Type B pancreatic cell (in vitro differentiated cells): ENCODE data around the gene TGFBR3. TPM values are rescaled to one million over a fixed set of nuclear protein-coding genes. Genes with fewer than 3 reads are reported as not detected.

Experiments
- DNase-seq: peaks from one replicate; pipeline ENCODE4 v3.0.0; 2021; ENCODE audit warnings: mixed read lengths; ENCODE audit not compliant: unreplicated experiment; ENCODE audit errors: extremely low spot score
- H3K27ac Mint-ChIP-seq: 2 replicates; pipeline ENCODE4 v1.8.0; 2021; ENCODE audit warnings: mild to moderate bottlenecking, mixed read lengths
- H3K27me3 Mint-ChIP-seq: 2 replicates; pipeline ENCODE4 v1.8.0; 2021; ENCODE audit warnings: mixed read lengths
- H3K36me3 Mint-ChIP-seq: 2 replicates; pipeline ENCODE4 v1.8.0; 2021; ENCODE audit warnings: mixed read lengths
- H3K4me1 Mint-ChIP-seq: one replicate; pipeline ENCODE4 v1.8.0; 2021; ENCODE audit warnings: mixed read lengths; ENCODE audit not compliant: unreplicated experiment
- H3K4me3 Mint-ChIP-seq: 2 replicates; pipeline ENCODE4 v1.8.0; 2021; ENCODE audit warnings: mild to moderate bottlenecking, mixed read lengths
- H3K9me3 Mint-ChIP-seq: 2 replicates; pipeline ENCODE4 v1.8.0; 2021; ENCODE audit warnings: mixed read lengths
- CTCF ChIP-seq: fragments of 200-600 bp; sonication (generic); conservative IDR thresholded peaks from 2 replicates; pipeline ENCODE4 v1.5.0; 2021; ENCODE audit warnings: antibody characterized with exemption, mild to moderate bottlenecking
- total RNA-seq: library from RNA; stranded (reverse); gene quantifications from 2 replicates; pipeline ENCODE4 v1.2.1, GENCODE V29; 2021; ENCODE audit warnings: low replicate concordance

TGFBR3 gene
- total RNA-seq, 1 donor from 2014 or later: 33.5 TPM

GRCh38 chr1:91831132-91831930, 54.6 kb downstream of the TGFBR3 start:
- Mint-ChIP-seq H3K27me3 (no peaks in the 10 kb centered on the region), H3K9me3 (no peaks in the 10 kb centered on the region), H3K4me3 (no peak overlapping the region), H3K36me3 (no peaks in the 10 kb centered on the region), H3K27ac (no peak overlapping the region), H3K4me1 (peaks cover 33% of the 10 kb centered on the region)
- no peak for TF ChIP-seq CTCF
- no peak for DNase-seq

- no peak for DNase-seq
Measured at GRCh38 chr1:91830242-91831131, 55.5 kb downstream of the TGFBR3 start.

GRCh38 chr1:91829293-91830153, 56.4 kb downstream of the TGFBR3 start:
- Mint-ChIP-seq H3K36me3 (no peaks in the 10 kb centered on the region), H3K4me1 (peaks cover 33% of the 10 kb centered on the region), H3K9me3 (no peaks in the 10 kb centered on the region), H3K4me3 (no peak overlapping the region), H3K27ac (no peak overlapping the region), H3K27me3 (no peaks in the 10 kb centered on the region)
- no peak for TF ChIP-seq CTCF
- no peak for DNase-seq

More at GRCh38 chr1:91830242-91831131, 55.5 kb downstream of the TGFBR3 start:
- H3K4me1 Mint-ChIP-seq: peaks cover 33% of the 10 kb centered on the region
- H3K9me3 Mint-ChIP-seq: no peaks in the 10 kb centered on the region
- no peaks in the 10 kb centered on the region for H3K36me3 Mint-ChIP-seq
- no peak for TF ChIP-seq CTCF
- no peak overlapping the region for H3K27ac Mint-ChIP-seq
- no peaks in the 10 kb centered on the region for H3K27me3 Mint-ChIP-seq
- no peak overlapping the region for H3K4me3 Mint-ChIP-seq

- Mint-ChIP-seq H3K27me3 (no peaks in the 10 kb centered on the region), H3K4me1 (peaks cover 33% of the 10 kb centered on the region)
Measured at GRCh38 chr1:91828583-91829281, 57.2 kb downstream of the TGFBR3 start.

More at GRCh38 chr1:91828583-91829281, 57.2 kb downstream of the TGFBR3 start:
- Mint-ChIP-seq H3K27ac (no peak overlapping the region), H3K4me3 (no peak overlapping the region), H3K36me3 (no peaks in the 10 kb centered on the region), H3K9me3 (no peaks in the 10 kb centered on the region)
- TF ChIP-seq CTCF: no peak
- DNase-seq: no peak
